Endothelial cell (in vitro differentiated cells): ENCODE measurements around the gene BCAT1. TPM values are rescaled to one million over a fixed set of nuclear protein-coding genes. Genes with fewer than 3 reads are reported as not detected.
A peak's percentile ranks its signal among the peaks of the same experiment; 100 is the strongest.

Experiments used
- DNase-seq: peaks from one replicate; pipeline ENCODE4 v3.0.0; 2021; ENCODE audit warnings: low spot score
- H3K27ac Mint-ChIP-seq: one replicate; pipeline ENCODE4 v1.8.0; 2021; ENCODE audit warnings: mixed read lengths, inconsistent platforms; ENCODE audit not compliant: unreplicated experiment
- H3K27me3 Mint-ChIP-seq: one replicate; pipeline ENCODE4 v1.8.0; 2021; ENCODE audit warnings: mild to moderate bottlenecking, moderate library complexity, mixed read lengths, inconsistent platforms; ENCODE audit not compliant: unreplicated experiment
- H3K36me3 Mint-ChIP-seq: one replicate; pipeline ENCODE4 v1.8.0; 2021; ENCODE audit warnings: mild to moderate bottlenecking, low read depth, mixed read lengths, inconsistent platforms; ENCODE audit not compliant: unreplicated experiment
- H3K4me1 Mint-ChIP-seq: one replicate; pipeline ENCODE4 v1.8.0; 2021; ENCODE audit warnings: mild to moderate bottlenecking, mixed read lengths, inconsistent platforms; ENCODE audit not compliant: unreplicated experiment
- H3K4me3 Mint-ChIP-seq: one replicate; pipeline ENCODE4 v1.8.0; 2021; ENCODE audit warnings: mild to moderate bottlenecking, mixed read lengths, inconsistent platforms; ENCODE audit not compliant: unreplicated experiment
- H3K9me3 Mint-ChIP-seq: one replicate; pipeline ENCODE4 v1.8.0; 2021; ENCODE audit warnings: mixed read lengths, inconsistent platforms; ENCODE audit not compliant: unreplicated experiment
- CTCF ChIP-seq: fragments of 200-600 bp; sonication (generic); IDR thresholded peaks from one replicate; pipeline ENCODE4 v1.5.0; 2021; ENCODE audit warnings: antibody characterized with exemption; ENCODE audit not compliant: unreplicated experiment
- total RNA-seq: library from RNA; stranded (reverse); fragmentation: NEBNext Ultra II Directional; extraction: Animal tissue kit (Norgen Biotek cat#: 25700); gene quantifications from one replicate; pipeline ENCODE4 v1.2.1, GENCODE V29; 2021; ENCODE audit not compliant: unreplicated experiment

BCAT1 gene
- total RNA-seq, 1 donor from 2014 or later = 110 TPM

DNA sequence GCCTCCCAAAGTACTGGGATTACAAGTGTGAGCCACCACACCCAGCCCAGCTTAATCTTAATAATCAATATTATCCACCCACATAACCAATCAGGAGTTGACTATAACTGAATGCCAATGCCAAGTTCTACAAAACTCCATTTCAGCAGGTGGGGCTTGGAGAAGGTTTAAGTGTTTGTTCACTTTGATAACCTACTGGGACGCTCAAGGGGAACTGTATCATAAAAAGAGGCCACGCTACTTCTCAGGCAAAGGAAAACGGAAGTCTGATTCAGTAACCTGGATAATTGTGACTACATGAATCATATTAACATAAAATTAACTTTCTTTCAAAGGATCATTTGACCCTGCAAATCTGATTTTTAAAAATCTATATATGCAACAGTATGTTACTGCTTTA, 179.2 kb downstream of the BCAT1 start:
- no peak for DNase-seq
- H3K4me1 Mint-ChIP-seq = no peaks in the 10 kb centered on the region
- no peaks in the 10 kb centered on the region for H3K27me3 Mint-ChIP-seq
- H3K4me3 Mint-ChIP-seq = no peak overlapping the region
- no peaks in the 10 kb centered on the region for H3K36me3 Mint-ChIP-seq
- no peaks in the 10 kb centered on the region for H3K9me3 Mint-ChIP-seq
- no peak overlapping the region for H3K27ac Mint-ChIP-seq
- TF ChIP-seq CTCF = no peak

- no peaks in the 10 kb centered on the region for H3K9me3 Mint-ChIP-seq
These were observed 180.5 kb downstream of the BCAT1 start for GRCh38 chr12:24768415-24768814.

DNA sequence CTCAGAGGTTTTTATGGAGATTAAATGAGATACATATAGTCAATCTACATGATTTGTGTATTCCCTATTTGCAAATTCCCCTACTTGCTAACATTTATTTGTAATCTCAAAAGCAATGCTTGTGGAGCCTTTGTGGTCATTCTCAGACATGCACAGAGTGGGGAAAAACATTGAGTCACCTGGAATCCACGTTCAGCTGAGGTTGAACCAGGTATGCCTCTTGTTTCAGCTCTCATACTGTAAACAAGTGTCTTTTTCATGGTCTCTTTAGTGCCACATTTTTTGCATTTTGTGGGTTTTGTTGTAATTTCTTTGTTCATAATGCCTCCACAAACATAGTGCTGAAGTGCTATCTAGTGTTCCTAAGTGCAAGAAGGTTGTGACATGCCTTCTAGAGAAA, 181.9 kb downstream of the BCAT1 start:
- no peak for TF ChIP-seq CTCF
- H3K27me3 Mint-ChIP-seq = no peaks in the 10 kb centered on the region
- H3K4me3 Mint-ChIP-seq = no peak overlapping the region
- H3K36me3 Mint-ChIP-seq = no peaks in the 10 kb centered on the region
- no peaks in the 10 kb centered on the region for H3K9me3 Mint-ChIP-seq
- H3K27ac Mint-ChIP-seq = no peak overlapping the region
- no peaks in the 10 kb centered on the region for H3K4me1 Mint-ChIP-seq
- no peak for DNase-seq

More at GRCh38 chr12:24768415-24768814, 180.5 kb downstream of the BCAT1 start:
- H3K27me3 Mint-ChIP-seq = no peaks in the 10 kb centered on the region
- no peaks in the 10 kb centered on the region for H3K36me3 Mint-ChIP-seq
- DNase-seq = no peak
- TF ChIP-seq CTCF = no peak
- no peak overlapping the region for H3K27ac Mint-ChIP-seq
- no peaks in the 10 kb centered on the region for H3K4me1 Mint-ChIP-seq
- no peak overlapping the region for H3K4me3 Mint-ChIP-seq

DNA sequence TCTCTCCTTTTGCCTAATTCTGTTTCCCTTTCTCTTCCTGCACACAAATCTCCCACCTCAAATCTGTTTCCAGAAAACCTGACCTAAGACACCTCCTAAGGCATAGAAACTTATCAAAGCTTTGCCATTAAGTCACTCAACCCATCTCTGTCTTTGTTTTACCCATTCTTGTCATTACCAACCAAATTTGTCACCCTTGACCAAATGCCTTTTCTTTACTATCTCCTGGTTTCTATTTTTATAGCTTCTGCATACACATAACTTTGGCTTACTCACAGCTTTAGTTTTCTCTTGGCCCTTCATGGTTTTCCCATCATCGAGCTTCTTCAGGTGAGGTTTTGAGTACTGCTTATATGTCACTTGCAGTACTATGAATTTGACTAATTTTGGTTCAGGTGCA, 184.2 kb downstream of the BCAT1 start:
- no peak for DNase-seq
- no peaks in the 10 kb centered on the region for H3K9me3 Mint-ChIP-seq
- H3K4me1 Mint-ChIP-seq = peaks cover 4% of the 10 kb centered on the region
- H3K36me3 Mint-ChIP-seq = no peaks in the 10 kb centered on the region
- H3K27ac Mint-ChIP-seq = no peak overlapping the region
- no peak overlapping the region for H3K4me3 Mint-ChIP-seq
- no peak for TF ChIP-seq CTCF
- no peaks in the 10 kb centered on the region for H3K27me3 Mint-ChIP-seq

DNA sequence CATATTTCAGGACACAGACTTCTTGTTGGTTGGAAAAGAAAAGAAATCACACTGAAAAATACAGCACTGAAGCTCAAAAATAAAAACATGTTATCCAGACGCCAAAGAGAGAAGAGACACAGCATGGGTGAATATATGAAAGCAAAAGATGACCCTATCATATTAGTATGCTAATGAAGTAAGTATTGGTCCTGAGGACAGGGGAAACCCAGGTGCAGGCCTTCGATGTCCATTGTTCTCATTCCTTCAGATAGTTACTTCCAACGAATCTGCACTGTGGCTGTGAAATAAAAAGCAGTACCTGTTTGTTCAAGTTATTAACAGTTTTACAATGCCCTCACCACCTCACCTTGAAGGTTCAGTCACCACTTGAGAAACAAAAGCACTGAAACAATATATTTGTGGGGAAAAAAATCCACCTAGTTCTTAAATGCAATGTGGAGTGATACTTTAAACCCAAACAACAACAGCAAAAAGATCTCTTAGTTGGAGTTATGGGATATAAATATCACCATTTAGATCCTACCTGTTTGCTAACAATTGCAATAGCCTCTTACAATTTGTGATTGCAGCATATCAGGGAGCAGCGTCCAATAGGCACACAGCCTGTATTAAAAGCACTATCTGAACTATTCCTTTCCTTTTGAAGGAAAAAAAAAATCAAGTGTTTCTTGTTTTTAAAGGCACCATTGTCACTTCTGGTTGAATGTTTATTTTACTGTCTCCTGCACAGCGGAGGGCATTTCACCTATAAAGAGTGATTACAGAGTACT, 188.1 kb downstream of the BCAT1 start:
- H3K27ac Mint-ChIP-seq = peak overlapping the region; percentile 75

More for the DNA sequence above, 188.1 kb downstream of the BCAT1 start:
- H3K27me3 Mint-ChIP-seq = no peaks in the 10 kb centered on the region
- peaks cover 4% of the 10 kb centered on the region for H3K4me1 Mint-ChIP-seq
- H3K9me3 Mint-ChIP-seq = no peaks in the 10 kb centered on the region
- DNase-seq = no peak
- H3K36me3 Mint-ChIP-seq = no peaks in the 10 kb centered on the region
- no peak for TF ChIP-seq CTCF
- no peak overlapping the region for H3K4me3 Mint-ChIP-seq
